ENCODE measurements around the gene FUT4.
"Not testable (repeated sequence)": the region's sequence is repeated elsewhere in the genome, so short reads cannot be mapped to it uniquely, and the experiment has no call there.

Gene FUT4

GRCh38 chr11:94533696-94534630 lies 9.8 kb upstream of the FUT4 start:
- DNase-seq, result no peak

GRCh38 chr11:94536386-94536785 lies 7.3 kb upstream of the FUT4 start:
- DNase-seq, result no peak

GRCh38 chr11:94537031-94537600 lies 6.6 kb upstream of the FUT4 start:
- no peak for DNase-seq

- no peak for DNase-seq
These were observed 4.3 kb upstream of the FUT4 start for GRCh38 chr11:94539420-94539819.

- no peak for DNase-seq
These were observed 1.0 kb downstream of the FUT4 start for GRCh38 chr11:94544646-94545263.

- no peak for DNase-seq
These were observed 1.8 kb downstream of the FUT4 start for GRCh38 chr11:94545264-94546161.

- no peak for DNase-seq
These were observed 2.4 kb downstream of the FUT4 start for GRCh38 chr11:94546162-94546470.

GRCh38 chr11:94546886-94547285 lies 3.2 kb downstream of the FUT4 start:
- no peak for DNase-seq

- no peak for DNase-seq
These were observed 5.4 kb downstream of the FUT4 start for GRCh38 chr11:94549146-94549545.

- DNase-seq, result no peak
These were observed 6.8 kb downstream of the FUT4 start for GRCh38 chr11:94550513-94550912.

- DNase-seq, result no peak
These were observed 10.2 kb downstream of the FUT4 start for GRCh38 chr11:94553938-94554337.

GRCh38 chr11:94555752-94556329 lies 12.1 kb downstream of the FUT4 start:
- DNase-seq, result not testable (repeated sequence)

GRCh38 chr11:94557421-94557820 lies 13.7 kb downstream of the FUT4 start:
- peak; percentile 24 for DNase-seq

- DNase-seq, result no peak
These were observed 14.3 kb downstream of the FUT4 start for GRCh38 chr11:94557992-94558391.

GRCh38 chr11:94558468-94558867 lies 14.7 kb downstream of the FUT4 start:
- no peak for DNase-seq

GRCh38 chr11:94558932-94559331 lies 15.2 kb downstream of the FUT4 start:
- DNase-seq, result no peak

GRCh38 chr11:94559361-94559760 lies 15.6 kb downstream of the FUT4 start:
- DNase-seq, result no peak

GRCh38 chr11:94560834-94561233 lies 17.1 kb downstream of the FUT4 start:
- no peak for DNase-seq

- DNase-seq, result peak; percentile 48
These were observed 19.6 kb downstream of the FUT4 start for GRCh38 chr11:94563176-94563847.

- no peak for DNase-seq
These were observed 20.2 kb downstream of the FUT4 start for GRCh38 chr11:94563848-94564467.

- no peak for DNase-seq
These were observed 23.5 kb downstream of the FUT4 start, which contains the start of gene PIWIL4 for GRCh38 chr11:94567181-94567670. TSS of gene PIWIL4 (plus strand) at chr11:94567368. CDS start at chr11:94567519, 151 bp downstream.

Measured in amniotic stem cell (primary cell).